ENCODE measurements around the gene RFX2.
"Not testable (repeated sequence)": the region's sequence is repeated elsewhere in the genome, so short reads cannot be mapped to it uniquely, and the experiment has no call there.

The RFX2 gene

DNA sequence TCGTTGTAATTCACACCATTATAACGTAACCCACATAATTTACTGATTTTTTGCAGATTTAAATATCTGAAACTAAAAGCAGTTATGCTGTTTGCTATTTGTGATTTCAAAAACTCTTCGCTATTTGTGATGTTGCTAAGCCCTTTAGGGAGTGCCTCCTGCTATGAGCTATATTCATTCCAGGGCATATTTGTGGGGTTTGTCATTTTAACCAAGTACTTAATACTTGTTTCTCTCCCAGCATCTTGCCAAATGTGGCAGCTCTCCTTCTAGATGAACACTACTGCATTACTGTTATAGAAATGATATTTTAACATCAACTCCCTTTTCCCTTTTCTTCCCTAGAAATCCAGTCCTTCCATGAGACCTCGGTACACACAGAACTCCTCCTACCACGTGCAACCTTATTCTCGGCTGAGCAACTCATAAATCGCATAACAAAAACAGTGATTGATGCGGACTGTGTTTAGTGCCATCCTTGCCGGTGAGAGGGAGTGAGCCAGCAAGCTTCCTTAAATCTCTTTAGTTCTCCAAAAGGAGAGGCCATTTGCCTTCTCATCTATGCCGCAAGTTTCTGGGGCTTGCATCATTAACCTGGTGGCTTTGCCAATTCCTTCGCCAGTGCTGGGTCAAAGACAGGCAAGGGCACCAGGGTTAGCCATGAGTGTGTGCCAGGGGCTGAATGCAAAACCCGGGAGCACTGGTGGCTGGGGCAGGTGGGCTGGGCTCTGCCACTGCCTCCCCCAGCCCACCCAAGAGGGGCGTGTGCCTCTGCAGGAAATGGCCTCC, 33.4 kb downstream of the RFX2 start:
- no peak for DNase-seq

GRCh38 chr19:6076291-6076665, 34.0 kb downstream of the RFX2 start:
- DNase-seq: no peak

DNA sequence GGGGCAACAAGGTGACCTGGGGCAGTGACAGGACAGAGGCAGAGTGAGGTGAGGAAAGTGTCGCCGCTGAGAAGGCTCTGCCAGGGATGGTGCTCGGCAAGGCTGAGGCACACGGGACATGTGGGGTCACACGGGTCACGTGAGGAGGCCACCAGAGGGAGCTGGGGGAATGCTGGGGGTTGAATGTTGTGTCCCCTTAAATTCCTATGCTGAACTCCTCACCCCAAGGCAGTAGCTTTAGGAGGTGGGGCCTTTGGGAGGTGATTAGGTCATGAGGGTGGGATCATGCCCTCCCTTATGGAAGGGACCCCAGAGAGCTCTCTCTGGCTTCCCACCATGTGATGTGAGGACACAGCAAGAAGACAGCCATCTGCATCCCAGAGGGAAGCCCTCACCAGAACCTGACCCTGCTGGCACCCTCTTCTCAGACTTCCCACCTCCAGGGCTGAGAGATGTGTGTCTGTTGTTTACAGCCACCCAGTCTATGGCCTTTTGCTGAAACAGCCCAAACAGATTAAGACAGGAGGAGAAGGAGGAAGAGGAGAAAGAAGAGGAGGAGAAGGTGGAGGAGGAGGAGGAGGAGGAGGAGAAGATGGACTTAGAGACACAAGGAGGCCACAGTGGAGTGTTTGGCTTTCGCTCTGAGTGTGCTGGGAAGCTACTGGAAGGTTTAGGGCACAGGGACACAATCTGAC, 35.4 kb downstream of the RFX2 start:
- no peak for DNase-seq

DNA sequence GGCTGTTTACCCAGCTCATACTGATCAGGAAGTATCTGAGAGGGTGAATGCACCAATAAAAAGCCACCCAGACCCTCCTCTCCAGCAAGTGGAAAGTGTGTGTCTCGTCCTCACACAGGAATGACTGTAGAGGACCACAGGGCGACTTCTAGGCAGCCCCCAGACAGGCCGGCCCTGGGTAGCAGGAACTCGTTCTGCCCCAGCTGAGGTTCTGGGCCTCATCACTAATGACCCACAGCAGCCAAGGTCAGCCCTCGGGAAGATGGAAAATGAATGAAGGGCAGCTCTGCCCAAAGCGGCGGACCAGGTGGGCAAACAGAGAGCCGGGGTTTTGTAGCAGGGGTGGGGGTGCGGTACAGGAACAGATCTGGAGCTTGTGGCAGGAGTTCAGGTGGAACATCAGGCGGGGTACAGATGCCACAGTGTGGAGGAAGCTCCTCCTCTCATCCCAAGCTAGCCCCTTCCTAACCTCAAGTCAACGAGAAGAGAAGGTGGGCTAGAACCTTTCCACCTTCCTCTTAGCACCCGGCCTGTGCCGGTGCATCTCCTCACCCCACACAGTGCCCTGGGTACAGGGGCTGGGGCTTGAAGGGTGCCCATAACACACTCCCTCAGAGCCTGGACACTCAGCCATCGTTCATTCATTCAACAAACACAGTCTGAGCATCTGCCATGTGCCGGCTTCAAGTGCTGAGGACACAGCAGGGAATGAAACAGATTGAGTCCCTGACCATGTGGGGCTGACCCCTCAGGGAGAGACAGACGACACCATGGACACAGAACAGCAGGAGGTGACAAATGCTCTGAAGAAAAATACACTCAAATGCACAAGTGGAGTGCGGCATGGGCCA, 36.2 kb downstream of the RFX2 start:
- DNase-seq: no peak

DNA sequence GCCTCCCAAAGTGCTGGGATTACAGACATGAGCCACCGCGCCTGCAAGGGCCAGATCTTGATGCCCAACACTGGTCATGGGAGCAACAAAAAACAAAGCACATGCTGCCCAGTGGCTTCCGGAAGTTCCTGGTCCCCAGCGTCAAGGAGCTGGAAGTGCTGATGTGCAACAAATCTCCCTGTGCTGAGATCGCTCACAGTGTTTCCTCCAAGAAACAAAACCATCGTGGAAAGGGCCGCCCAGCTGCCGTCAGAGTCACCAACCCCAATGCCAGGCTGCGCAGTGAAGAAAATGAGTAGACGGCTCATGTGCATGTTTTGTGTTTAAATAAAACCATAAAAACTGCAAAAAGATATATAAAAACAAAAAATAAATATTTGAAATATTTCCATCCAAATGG, 37.1 kb downstream of the RFX2 start:
- not testable (repeated sequence) for DNase-seq

- no peak for DNase-seq
Measured at GRCh38 chr19:6071875-6072274, 38.4 kb downstream of the RFX2 start.

DNA sequence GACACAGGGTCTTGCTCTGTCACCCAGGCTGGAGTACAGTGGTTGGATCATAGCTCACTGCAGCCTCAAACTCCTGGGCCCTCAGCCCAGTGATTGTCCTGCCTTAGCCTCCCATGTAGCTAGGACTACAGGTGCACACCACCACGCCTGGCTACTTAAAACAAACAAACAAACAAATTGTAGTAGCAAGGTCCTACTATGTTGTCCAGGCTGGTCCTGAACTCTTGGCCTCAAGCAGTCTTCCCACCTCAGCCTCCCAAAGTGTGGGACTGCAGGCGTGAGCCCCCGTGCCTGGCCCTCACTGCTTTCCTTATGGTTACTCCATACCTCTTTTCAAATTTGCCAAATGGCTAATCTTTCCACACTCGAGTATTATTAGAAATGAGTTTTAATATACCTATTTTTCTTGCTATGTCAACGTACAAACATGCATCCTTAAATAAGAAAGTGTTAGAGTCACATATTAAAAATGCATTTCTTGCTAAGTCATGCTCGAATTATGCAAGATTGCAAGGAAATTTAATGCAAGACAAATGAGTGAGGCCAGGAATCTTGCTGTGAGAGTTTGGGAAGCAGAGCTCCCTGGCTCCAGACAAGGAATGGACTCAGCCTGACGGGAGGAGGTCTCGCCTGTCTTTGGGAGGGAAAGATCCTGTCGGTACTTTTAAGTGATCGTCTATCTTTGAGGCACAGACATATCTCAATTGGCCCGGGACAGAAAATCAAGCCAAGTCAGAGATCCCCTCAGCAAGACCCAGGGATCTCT, 39.4 kb downstream of the RFX2 start:
- DNase-seq: no peak

DNA sequence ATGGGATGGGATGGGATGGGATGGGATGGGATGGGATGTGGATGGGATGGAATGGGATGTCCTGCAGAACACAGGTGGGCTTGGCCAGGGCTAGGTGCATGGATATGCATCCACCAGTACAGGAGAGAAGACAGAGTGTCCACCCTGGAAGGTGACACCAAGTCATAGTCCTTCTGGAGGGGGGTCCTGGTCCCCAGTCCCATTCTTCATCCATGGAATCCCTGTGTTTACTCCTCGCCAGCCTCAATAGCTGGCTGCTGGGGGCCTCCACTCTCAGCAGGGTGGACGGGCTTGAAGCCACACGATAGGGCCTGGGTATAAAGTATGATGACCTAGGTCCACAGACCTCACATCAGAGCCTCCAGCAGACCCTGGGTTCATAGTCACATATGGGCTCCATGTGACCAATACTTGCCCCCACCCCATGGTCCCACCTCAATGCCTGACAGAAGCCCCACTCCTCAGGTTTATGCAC, 40.1 kb downstream of the RFX2 start:
- DNase-seq: no peak

- DNase-seq: no peak
Measured at GRCh38 chr19:6069268-6069791, 41.0 kb downstream of the RFX2 start.

GRCh38 chr19:6068711-6069110, 41.6 kb downstream of the RFX2 start:
- no peak for DNase-seq

GRCh38 chr19:6067975-6068374, 42.3 kb downstream of the RFX2 start:
- no peak for DNase-seq

- DNase-seq: peak in 41 of 51 donors; percentile 10 to 82 (median 62)
Measured at GRCh38 chr19:6066661-6067646, 43.3 kb downstream of the RFX2 start.

GRCh38 chr19:6065685-6066374, 44.5 kb downstream of the RFX2 start:
- peak in 3 of 51 donors; percentile 19 to 52 (median 23) for DNase-seq

GRCh38 chr19:6064336-6065073, 45.8 kb downstream of the RFX2 start:
- DNase-seq: no peak

DNA sequence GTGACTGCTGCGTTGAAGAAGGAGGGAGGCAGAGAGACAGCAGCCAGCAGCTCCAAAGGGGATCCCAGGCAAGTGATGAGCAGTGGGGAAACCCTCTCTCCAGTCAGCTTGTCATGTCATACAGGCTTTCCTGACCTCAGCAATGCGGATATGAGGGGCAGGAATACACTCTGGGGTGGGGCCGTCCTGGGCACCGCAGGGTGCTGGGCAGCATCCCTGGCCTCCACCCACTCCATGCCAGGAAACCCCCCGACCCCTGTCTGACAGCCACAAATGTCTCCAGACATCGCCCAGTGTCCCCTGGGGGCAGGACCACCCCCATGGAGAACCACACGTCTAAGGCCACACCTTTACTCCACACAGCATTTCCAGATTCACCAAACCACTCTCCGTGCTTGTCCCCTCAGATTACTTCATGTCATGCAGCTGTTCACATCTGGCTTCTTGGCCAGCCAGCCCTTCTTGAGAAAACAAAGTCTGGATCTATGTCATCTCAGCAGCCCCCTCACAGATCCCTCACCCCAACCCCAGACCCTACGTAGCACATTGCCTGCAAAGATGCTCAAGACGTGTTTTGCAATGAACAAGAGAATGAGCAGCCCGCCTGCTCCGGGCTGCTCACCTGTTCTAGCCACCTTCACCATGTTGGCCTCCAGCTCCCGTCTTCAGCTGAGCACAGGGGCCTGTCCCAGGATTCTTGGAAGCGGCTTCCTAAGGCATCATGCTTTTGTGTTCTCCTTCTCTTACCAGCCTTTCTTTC, 46.5 kb downstream of the RFX2 start:
- no peak for DNase-seq

DNA sequence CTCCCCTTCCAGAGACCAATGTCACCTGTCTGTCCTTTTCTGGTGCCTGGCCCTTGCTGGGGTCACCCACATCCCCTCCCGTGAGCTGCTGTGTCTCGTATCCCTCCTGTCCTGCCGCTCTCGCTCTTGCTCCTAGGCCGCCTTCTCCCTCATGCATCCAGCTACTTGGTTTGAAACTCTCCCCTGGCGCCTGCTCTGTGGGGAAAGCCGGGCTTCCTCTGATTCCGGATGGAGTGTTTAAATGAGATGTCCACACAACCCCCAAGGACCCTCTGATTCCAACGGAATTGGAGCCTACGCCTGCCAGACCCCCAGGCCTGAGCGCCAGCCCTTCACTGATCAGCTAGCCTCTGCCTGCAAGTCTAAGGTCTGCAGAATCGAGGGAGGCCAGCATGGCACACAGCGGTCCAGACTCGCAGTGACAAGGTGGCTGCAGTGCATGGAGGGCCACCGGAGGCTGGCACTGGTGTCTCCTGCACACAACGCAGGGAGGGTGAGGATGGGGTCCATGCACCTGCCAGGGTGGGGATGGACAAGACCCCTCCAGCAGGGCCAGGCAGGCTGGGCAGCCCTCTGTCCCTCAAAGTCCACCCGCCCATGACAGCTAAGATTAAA, 47.2 kb downstream of the RFX2 start:
- no peak for DNase-seq

- DNase-seq: peak in 2 of 51 donors; percentile 5 to 25
Measured at GRCh38 chr19:6062274-6062673, 48.0 kb downstream of the RFX2 start.

Data from hypothalamus (tissue), 51 donors.